CD4-positive, alpha-beta T cell treated with Interleukin-10 for 1 hour (primary cell): ENCODE data around the gene CD34.
"Not testable (repeated sequence)": the region's sequence is repeated elsewhere in the genome, so short reads cannot be mapped to it uniquely, and the experiment has no call there.

Experiments used
- DNase-seq: peaks from one replicate; pipeline ENCODE4 v3.0.0-alpha.2; 2020

The CD34 gene

GRCh38 chr1:207896547-207896946 lies 14.4 kb downstream of the CD34 start:
- no peak for DNase-seq

GRCh38 chr1:207894704-207895103 lies 16.2 kb downstream of the CD34 start:
- DNase-seq: no peak

DNA sequence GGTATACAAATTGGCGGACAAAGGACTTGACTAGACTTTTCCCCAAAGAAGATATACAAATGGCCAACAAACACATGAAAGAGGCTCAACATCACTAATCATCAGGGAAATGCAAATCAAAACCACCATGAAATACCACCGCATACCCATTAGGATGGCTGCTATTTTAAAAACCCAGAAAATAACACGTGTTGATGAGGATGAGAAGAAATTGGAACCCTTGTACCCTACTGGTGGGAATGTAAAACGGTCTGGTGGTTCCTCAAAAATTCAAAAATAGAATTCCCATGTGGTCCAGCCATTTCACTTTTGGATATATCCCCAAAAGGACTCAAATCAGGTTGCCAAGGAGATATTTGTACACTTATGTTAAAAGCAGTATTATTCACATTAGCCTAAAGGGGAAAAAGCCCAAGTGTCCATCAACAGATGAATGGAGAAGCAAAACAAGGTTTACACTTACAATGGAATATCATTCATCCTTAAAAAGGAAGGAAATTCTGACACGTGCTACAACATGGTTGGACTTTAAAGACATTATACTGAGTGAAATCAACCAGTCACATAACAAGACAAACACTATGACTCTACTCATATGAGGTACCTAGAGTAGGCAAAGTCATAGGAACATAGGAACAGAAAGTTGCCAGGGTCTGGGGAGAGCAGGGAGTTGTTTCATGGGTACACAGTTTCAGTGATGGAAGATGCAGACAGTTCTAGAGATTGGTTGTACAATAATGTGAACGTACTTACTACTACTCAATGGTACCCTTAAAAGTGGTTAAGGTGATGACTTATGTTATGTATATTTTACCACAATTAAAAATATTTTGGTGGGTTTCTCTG lies 17.0 kb downstream of the CD34 start:
- no peak for DNase-seq

- no peak for DNase-seq
Measured at GRCh38 chr1:207892764-207893163, 18.2 kb downstream of the CD34 start.

DNA sequence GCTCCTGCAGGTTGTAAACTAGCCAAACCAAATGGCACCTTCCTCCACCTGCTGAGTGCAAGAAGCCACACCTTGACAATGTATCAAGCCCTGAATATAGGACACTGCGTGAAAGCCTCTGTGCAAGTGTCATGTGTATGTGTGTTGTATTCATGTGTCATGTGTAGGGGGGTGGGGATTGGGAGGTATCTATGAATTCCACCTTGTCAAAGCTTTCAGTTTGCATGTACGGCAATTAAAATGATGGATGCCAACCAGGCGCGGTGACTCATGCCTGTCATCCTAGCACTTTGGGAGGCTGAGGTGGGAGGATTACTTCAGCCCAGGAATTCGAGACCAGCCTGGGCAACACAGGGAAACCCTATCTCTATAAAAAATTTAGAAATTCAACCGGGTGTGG lies 19.8 kb downstream of the CD34 start:
- no peak for DNase-seq

DNA sequence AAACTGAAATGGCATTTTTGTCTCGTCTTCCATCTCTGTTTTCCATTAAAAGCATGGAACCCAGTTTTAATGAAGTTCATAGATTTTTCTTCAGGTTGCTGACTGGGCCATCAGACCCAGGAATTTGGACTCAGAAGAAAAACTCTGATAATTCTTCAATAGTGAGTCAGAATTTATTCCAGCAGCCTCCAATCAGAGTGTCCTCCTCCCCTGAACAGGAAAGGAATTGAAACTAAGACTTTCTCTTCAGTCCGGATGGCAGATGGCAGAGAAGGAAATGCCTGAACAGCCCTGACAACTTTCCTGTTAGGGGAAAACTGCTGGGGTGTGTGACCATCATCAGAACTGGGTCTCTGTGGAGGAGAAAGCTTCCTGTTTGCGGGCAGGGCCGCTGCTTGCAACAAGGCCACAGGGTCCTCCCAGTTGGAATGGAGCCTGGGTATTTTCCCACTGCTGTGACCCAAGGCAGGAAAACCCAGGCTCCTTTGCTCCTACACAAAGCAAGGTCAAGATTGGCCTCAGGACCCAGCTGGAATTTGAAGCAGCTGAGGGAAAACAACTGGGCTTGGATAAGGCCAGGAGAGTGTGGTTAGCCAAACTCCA lies 20.7 kb downstream of the CD34 start:
- DNase-seq: no peak

GRCh38 chr1:207888652-207889051 lies 22.3 kb downstream of the CD34 start:
- DNase-seq: no peak

GRCh38 chr1:207887542-207888201 lies 23.3 kb downstream of the CD34 start:
- DNase-seq: no peak

GRCh38 chr1:207886227-207886626 lies 24.7 kb downstream of the CD34 start:
- no peak for DNase-seq

- DNase-seq: peak; percentile 78
Measured at GRCh38 chr1:207885129-207886032, 25.5 kb downstream of the CD34 start.

DNA sequence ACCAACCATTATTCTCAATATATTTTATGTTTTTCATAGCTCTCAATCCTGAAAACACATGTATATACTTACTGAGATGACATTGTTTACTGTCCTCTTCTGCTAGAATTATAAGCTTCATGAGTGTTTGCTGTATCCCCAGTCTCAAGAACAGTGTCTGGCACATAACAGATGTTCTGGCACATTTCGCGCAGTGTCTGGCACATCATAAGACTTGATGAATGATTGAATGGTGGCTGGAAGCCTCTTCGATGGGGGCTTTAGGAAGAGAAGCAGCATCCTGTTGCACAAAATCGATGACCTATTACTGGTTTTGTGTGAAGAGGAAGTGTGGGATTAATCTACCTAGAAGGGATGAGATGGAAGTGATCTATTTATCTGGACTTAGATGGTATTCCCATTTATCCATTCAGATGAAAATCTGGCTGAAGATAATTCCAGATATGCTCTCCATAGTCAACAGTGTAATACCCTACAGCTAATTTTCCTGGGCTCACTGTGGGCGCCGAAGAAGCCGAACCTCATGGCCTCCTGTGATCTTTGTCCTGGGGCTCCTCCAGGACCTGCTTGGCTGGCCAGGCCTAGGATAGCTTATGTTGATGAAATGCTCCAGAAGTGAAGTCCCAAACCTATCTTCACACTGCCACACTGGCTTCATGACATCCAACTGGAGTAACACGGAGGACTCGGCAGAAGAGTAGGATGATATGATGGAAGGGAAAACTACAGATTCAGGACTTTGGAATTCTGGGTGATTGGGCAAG lies 26.5 kb downstream of the CD34 start:
- no peak for DNase-seq

DNA sequence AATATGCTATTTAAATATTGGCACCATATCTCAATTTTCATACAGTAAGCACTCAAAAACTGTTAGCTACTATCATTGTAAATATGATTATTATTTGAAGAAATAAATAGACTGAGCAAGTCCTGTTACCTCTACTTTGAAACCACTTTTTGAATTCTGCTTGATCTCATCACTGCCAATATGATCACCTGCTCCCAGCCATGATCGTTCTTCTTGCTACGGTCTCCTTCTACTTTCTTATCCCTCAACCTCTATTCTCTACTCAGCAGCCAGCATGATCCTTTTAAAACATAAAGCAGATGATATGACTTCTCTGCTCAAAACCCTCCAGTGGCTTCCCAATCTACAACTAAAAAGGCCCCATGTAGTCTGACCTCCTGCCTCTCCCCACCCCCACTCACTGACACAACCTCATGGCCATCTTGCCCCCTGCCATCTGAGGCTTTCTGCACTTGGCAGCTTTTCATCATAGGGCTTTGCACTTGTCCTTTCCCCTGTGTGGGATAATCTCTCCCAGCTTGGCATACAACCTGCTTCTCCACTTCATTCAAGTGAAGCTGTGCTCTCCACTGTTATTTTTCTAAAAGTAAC lies 27.2 kb downstream of the CD34 start:
- DNase-seq: no peak

- peak; percentile 43 for DNase-seq
Measured at GRCh38 chr1:207883104-207883651, 27.7 kb downstream of the CD34 start.

GRCh38 chr1:207882692-207883091 lies 28.2 kb downstream of the CD34 start:
- DNase-seq: no peak

GRCh38 chr1:207878939-207879338 lies 32.0 kb downstream of the CD34 start:
- no peak for DNase-seq

GRCh38 chr1:207877914-207878313 lies 33.0 kb downstream of the CD34 start:
- not testable (repeated sequence) for DNase-seq

DNA sequence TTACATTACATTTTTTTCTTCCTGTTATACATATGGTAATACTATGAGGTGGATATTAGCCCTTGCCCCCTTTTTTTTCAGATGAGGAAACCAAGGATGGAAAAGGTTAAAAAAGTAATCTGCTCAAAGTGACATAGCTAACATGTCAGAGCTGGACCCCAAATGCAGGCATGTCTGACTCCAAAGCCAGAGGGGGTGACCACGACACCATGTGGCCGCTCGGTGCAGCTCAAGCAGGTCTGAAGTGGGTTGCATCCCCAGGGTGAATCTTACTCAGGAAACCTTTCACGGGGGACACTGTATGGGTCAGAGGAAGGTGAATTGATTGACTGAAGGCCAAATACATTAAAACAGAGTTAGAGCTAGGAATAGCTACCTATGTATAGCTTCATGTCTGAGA lies 34.8 kb downstream of the CD34 start:
- DNase-seq: no peak

- no peak for DNase-seq
Measured at GRCh38 chr1:207875532-207875931, 35.4 kb downstream of the CD34 start.

DNA sequence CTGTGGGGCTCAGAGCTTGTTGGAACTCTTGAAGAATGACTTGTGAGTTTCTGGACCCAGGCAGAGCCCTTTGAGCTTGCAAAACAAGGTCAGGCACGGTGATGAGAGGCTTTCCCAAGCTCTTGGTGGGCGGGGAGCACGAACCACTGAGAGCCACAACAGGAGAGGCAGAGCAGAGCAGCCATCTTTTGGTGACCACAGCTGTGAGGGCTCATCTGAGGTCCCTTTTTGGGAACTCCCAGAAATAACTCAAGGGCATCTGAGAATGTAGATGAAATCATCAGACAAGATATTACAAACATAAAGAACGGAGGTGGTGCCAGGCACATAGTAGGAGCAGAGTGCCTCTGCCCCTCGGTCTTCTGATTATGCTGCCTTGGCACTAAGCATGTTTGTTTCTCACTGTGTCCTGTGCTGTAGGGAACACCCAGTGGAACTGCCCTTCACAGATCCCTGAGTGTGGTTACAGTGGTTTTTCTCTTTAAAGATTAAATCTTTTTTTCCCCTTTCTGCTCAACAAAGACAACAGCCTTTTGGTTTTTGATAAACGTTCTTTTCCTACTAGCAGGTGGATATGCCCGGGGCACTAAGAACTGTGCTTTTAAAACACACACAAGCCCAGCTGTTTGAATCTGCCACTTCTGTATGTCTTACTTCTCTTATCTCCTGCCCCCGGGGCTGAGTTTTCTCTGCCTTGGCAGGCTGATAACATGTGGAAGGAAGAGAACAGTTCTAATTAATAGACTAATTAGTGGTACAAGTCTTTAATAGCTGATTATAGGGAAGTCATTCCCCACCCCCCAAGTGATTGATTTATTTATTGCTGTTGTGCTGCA lies 37.7 kb downstream of the CD34 start:
- peak; percentile 52 for DNase-seq

DNA sequence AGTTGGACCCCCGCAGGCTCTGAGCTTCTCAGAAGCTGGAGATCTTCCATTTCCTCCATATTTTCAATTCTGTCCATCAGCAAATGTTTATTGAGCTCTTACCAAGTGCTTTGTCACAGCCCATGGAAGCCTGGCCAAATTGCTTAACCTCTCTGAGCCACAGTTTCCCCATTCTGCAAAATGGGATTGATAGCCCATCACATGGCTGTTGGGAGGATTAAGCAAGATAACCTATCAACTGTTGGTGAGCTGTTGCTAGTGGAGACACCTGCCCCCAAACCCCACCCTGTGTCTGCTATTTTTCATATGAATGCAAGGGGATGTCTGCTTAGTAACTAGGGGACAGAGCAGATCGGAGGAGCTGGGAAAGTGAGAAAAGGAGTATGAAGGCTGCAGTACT lies 38.3 kb downstream of the CD34 start:
- no peak for DNase-seq
